ENCODE results near the gene SULT1E1.

The SULT1E1 gene

GRCh38 chr4:69882150-69882549, 22.2 kb upstream of the SULT1E1 start:
- TF ChIP-seq CTCF (IDR thresholded peaks at IDR 0.05; ENCODE audit: low read depth, low read length): no peak

GRCh38 chr4:69881173-69881773, 21.3 kb upstream of the SULT1E1 start:
- no peak overlapping the region for H3K4me3 ChIP-seq (ENCODE audit: low read depth, low read length)
- no peak for TF ChIP-seq CTCF (IDR thresholded peaks at IDR 0.05; ENCODE audit: low read depth, low read length)

More at GRCh38 chr4:69882150-69882549, 22.2 kb upstream of the SULT1E1 start:
- H3K4me3 ChIP-seq (ENCODE audit: low read depth, low read length): no peak overlapping the region

- no peak overlapping the region for H3K4me3 ChIP-seq (ENCODE audit: low read depth, low read length)
Measured at GRCh38 chr4:69878250-69878649, 18.3 kb upstream of the SULT1E1 start.

GRCh38 chr4:69877453-69877852, 17.5 kb upstream of the SULT1E1 start:
- no peak for TF ChIP-seq CTCF (IDR thresholded peaks at IDR 0.05; ENCODE audit: low read depth, low read length)
- no peak overlapping the region for H3K4me3 ChIP-seq (ENCODE audit: low read depth, low read length)

More at GRCh38 chr4:69878250-69878649, 18.3 kb upstream of the SULT1E1 start:
- TF ChIP-seq CTCF (IDR thresholded peaks at IDR 0.05; ENCODE audit: low read depth, low read length): no peak

- H3K4me3 ChIP-seq (ENCODE audit: low read depth, low read length): no peak overlapping the region
- no peak for TF ChIP-seq CTCF (IDR thresholded peaks at IDR 0.05; ENCODE audit: low read depth, low read length)
Measured at GRCh38 chr4:69876071-69876470, 16.1 kb upstream of the SULT1E1 start.

GRCh38 chr4:69875576-69875975, 15.6 kb upstream of the SULT1E1 start:
- TF ChIP-seq CTCF (IDR thresholded peaks at IDR 0.05; ENCODE audit: low read depth, low read length): no peak
- no peak overlapping the region for H3K4me3 ChIP-seq (ENCODE audit: low read depth, low read length)

- H3K4me3 ChIP-seq (ENCODE audit: low read depth, low read length): no peak overlapping the region
- TF ChIP-seq CTCF (IDR thresholded peaks at IDR 0.05; ENCODE audit: low read depth, low read length): no peak
Measured at GRCh38 chr4:69874507-69874906, 14.6 kb upstream of the SULT1E1 start.

Data from WI38 (cell line).